GM21619 (cell line): Measurements from ENCODE around the gene STAT1.
"Not testable (repeated sequence)": the region's sequence is repeated elsewhere in the genome, so short reads cannot be mapped to it uniquely, and the experiment has no call there.

Source experiments
- ATAC-seq: cut with Tn5 transposase; IDR thresholded peaks from one replicate; pipeline ENCODE4 v1.9.1; 2021; ENCODE audit not compliant: unreplicated experiment

STAT1 gene

DNA sequence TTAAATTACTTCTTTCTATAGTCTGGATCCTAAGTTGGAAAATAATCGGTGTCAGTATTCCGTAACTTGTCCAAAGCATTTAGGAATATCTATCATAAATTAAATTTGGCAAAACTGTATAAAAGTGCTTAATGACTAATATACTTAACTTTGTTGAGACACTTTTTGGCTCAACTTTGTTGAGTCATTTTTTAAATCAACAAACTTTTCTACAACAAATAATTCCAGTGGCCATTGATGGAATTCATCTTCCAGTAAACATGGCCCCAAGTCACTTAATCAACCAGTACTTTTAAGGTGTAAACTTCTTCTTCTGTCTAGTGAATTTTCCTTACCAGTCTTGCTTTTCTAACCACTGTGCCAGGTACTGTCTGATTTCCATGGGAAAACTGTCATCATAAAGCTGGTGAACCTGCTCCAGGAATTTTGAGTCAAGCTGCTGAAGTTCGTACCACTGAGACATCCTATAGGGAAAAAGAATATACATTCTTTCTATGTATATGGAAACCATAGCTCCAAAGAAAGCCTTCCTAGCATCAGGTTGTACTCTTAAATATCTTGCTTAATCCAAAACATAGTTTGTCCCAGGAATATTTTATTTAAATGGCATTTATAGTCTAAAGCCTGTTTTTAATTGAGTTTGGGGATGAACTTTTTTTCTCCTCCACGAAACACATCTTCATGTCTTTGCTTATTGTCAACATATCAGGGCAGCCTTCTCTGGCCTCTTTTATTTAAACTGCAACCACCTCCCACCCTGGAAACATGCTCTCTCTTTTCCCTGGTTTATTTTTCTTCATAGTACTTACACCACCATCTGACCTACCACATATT lies 4.2 kb downstream of the STAT1 start:
- no peak for ATAC-seq

DNA sequence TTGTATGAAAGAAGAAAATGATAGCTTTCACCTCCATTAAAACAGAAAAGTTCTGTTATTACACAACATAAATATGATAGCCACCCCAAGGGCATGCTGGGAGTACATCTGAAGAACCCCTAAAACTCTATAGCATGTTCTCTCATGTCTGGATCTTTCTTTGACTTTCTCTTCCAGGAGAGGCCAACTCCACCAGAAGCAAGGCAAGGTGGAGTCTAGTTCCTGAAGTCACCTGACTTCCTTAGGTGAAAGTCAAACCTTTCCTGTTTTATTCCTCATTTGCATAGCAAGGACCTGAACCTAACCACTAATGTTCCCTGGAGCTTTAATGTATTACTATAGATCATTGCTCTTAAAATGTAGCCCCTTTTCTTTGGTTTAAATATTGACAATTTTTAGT lies 5.7 kb downstream of the STAT1 start:
- no peak for ATAC-seq

DNA sequence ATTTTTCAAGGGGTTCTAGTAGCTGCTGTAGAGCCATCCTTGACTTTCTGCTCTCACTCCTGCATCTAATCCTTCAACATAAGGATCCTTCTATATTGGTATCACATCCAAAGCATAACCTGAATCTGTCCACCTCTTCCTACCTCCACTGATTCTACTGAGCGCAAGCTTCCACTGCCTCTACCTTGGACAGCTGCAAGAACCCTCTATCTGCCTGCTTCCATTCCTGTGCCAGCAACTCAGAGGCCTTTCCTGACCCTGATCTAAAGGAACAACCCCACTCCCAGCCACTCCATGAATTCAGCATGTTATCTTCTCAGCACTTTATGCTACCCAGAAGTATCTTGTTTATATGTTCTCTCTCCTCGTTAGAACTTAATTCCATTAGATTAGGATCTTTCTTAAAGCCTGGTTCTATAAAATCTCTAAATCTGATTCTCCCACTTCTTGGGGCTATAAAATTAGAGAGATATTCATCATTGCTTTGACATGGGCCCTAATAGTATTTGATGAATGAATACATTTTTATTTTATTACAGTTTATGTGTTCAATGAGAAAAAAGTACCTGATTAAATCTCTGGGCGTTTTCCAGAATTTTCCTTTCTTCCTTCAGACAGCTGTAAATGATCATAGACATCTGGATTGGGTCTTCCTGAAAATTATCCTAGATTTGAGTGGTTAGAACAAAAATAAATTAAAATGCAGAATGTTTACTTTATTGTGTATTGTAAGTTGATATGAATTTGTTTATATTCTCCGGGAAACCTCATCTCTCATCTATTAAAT lies 6.8 kb downstream of the STAT1 start:
- ATAC-seq, result no peak

DNA sequence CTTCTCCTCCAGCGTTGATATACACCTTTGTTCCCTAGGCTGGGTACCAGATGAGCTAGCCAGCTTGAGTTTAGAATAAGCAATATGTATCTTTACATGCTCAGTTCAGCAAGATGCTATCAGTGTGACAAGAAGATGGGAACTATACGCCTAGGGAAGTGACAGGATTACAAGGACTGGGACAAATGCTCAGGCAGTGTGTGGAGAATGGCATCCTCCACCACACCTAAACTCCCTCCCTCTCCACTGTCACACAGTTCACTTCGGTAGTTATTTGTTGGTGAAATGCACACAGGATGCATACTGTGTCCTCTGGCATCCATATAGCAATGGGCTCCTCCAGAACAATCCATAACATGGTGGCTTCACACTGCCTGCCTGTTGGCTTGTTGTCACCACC lies 7.7 kb downstream of the STAT1 start:
- no peak for ATAC-seq

DNA sequence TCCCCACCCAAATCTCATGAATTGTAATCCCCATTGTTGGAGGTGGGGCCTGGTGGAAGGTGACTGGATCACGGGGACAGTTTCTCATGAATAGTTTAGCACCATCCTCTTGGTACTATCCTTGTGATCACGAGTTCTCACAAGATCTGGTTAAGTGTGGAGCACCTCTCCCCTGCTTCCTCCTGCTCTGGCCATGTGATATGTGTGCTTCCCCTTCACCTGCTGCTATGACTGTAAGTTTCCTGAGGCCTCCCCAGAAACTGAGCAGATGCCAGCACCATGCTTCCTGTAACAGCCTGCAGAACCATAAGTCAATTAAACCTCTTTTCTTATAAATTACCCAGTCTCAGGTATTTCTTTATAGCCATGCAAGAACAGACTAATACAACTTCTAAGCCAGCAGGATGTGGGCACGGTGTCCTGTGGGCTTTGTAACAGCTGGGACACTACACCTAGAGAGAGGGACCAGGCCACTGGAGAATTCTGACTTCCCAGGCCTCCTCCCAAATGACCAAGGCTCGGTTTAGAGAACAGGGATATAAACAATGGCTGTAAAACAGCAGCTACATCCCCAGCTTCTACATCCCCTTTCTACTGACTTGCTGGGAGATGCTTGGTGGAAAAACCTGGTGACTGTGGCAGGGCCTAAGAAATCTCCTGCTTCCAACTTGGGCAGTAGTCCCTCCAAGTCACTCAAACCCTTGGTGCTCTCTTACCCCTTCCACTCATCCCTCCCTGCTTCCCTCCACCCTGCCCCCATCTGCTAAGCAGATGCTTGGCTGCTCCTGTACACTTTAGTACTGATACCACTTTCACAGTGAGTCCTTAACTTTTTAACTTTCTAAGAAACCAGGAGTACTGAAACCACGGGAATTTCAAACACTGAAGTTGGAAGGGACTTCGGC lies 10.3 kb downstream of the STAT1 start:
- ATAC-seq, result no peak

DNA sequence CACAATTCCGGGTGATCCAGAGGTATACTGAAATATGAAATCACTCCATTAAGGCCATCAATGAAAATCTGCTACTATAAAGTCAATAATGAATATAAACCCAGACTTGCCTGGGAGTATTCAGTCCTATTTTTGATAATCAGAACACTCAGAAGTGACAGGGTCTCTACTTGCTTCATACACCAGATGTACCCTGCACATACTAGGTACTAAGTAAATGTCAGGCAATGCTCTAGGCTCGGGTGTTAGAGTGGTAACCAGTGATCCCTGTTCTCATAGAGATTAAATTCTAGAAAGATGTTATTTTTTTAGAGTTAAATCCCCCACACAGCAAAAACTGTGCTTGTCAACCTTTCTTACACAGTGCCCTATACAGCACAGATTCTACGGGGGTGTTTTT lies 12.3 kb downstream of the STAT1 start:
- no peak for ATAC-seq

DNA sequence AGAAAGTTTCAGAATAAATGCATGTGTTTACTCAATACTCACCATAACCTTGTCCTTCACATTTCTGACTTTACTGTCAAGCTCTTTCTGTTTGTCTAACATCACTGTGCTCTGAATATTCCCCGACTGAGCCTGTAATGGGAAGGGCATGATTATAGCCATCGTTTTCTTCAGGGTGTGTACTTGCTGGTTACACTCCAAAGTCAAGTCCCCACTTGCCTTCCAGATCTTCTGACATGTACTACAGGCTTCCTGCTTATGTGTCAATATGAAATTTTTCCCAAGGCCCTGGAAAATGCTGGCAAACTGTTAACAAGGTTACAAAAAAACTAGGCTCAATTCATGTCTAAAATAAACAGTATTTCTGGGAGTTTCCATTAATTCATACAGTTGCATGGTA lies 12.9 kb downstream of the STAT1 start:
- ATAC-seq, result no peak

DNA sequence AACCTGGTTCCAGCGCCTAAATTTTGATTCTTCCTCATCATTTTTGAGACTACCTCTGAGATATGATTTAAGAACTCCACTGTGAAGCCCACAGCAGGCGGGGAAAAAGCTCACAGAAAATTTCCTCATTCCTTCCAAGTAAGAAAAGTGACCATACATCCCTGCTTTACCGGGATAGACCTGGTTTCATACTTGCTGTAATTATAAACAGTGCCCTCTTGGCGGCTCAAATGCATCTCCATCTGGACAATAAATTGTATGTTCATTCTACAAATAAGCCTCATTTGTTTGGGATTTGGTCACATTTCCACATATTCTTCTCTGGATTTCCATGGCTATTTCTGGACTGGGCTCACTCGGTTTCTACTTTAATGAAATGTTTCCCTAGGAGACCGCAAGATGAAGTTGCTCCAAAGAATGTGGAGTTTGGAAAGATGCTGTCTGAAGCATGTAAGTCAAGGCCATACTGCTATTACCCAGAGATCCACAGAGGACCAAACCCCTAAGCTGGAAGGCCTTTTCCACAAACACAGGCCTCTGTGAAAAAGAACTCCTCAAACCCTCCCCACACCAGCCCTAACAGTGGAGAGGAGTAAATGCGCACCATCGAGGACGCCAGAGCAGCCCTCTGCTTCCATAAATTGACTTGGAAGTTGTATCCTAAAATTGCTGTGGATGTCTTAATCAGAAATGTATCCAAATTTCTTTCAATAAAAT lies 13.9 kb downstream of the STAT1 start:
- ATAC-seq, result no peak

DNA sequence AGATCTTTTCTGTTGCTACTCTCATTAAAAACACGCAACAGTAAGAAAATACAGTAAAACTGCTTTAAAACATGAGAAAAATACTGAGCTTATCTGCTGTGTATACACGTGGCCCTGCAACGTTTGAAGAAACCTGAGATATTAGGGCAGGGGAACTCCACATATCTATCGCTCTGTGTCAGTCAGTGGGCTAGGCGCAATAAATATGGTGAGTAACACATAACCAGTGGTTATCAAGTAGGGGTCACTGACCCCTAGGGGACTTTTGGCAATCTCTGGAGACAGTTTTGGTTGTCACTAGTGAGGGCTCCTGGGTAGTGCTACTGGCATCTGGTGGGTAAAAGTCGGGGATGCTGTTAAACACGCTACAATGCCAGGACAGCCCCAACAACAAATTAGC lies 14.9 kb downstream of the STAT1 start:
- no peak for ATAC-seq

DNA sequence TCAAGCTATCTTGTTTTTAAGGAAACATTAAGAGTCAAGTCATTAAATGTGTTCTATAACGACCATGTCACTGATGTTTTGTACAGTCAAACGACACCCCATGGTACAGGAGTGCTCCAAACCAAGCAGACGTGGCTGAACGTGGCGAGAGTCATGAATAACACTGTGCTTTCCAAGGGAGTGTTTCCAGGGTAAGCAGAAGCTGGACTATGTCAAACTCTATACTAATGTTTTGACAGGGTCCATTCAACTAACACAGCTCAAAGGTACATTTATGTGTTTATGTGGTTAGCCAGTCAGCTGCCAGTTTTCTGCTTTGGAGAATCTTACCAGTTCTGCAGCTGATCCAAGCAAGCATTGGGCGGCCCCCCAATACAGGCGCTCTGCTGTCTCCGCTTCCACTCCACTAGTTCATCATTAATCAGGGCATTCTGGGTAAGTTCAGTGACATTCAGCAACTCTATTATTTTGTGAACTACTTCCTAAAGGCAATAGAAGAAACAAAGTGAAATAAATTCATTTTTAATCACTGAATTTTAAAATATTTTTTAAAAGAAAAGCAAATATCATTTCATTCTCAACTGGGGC lies 16.4 kb downstream of the STAT1 start:
- ATAC-seq, result no peak

DNA sequence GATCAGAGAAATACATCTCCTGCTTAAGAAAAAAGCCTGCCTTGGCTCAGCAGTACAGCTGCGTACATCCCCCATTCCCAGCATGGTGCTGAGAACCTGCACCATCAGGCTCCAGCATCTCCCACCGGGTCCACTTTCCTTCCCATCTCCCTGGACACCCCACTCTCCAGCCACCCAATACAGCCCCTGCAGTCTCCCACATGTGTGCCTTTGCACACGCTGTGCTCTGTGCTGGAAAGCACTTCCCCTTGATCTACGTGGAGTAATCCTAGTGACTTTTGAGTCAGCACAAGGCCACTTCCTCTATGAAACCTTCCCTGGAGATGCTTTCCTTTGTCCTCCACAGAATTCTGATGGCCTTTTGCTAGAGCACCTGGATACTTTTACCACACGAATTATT lies 17.0 kb downstream of the STAT1 start:
- ATAC-seq, result no peak

DNA sequence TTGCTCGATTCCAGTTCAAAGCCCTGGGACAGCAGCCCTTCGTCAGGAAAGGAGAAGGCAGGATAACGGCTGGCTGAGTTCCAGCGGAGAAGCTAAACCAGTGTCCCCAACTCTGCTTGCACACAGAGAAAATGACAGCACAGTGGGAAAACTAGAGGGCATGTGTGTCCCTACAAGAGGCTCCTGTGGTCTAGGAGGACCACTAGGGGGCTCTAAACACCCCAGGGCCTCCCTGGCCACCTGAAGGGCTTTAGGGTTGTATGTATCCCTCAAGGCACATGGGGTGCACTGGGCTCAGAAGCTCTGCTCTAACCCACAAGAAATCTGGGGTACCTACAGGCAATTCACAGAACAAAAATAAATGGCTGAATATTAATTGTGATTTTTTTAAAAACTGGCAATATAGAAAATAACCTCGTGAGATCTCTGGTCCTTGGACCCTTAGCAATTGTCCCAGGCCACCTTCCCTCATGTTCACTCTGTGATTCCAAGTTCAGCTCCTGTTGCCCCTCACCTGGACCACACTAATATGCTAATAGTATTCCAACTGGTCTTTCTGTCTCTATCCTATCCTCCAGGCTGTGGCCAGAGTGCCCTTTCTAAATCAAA lies 17.5 kb downstream of the STAT1 start:
- no peak for ATAC-seq

DNA sequence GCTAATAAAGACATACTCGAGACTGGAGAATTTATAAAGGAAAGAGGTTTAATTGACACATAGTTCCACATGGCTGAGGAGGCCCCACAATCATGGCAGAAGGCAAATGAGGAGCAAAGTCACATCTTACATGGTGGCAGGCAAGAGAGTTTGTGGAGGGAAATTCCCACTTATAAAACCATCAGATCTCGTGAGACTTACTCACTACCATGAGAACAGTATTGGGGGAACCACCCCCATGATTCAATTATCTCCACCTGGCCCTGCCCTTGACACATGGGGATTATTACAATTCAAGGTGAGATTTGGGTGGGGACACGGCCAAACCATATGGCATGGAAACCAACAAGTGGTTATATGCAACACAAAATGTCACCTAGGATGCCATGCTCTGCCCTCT lies 18.7 kb downstream of the STAT1 start:
- not testable (repeated sequence) for ATAC-seq

DNA sequence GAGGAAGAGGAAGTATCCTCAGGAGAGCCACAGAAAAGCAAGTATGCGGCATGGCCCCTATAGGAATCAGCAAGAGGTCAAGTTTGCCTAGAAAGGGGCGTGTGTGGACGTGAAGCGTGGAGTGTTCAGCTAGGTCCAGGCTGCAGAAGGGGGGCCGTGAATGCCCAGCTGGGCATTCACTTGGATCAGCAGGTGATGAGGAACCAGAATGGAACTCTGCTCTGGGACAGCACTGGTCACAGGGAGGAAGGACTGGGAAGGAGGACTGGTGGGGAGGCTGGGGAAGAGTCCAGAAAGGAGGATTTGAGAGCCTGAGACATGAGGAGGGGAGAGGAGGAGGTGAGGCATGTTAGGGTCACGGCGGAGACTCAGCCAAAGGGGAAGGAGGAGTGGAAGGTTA lies 19.8 kb downstream of the STAT1 start:
- no peak for ATAC-seq

DNA sequence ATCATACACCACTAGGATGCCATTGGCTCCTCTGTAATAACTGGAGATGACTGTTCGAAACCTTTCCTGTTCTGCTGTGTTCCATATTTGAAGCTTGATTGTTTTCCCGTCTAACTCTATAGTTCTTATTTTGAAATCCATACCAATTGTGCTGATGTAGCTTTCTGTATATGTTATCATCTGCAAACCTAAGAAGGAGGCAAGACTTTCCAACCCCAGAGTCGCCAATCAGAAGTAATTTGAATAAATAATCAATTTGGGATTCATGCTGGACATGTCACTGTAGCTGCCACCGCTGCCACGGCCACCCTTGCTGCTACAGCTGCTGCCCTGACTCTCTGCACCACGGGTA lies 20.7 kb downstream of the STAT1 start:
- no peak for ATAC-seq

DNA sequence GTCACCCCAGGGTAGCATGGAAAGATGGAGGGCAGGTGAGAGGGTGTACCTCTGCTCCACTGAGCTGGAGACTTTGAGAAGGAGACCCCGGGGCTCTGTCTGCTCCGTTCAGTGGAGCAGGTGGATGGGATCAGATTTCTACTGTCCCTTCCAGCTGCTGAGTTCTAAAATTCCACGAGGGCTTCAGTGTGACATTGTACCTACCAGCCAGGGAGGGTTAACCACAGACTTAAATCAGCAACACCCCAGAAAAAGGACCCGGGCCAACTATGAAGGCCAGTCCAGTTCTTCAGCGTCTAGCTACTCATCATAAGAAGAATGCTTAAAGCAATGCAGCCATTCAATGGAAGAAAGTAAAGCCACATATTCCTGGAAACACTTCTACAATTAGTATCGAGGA lies 23.8 kb downstream of the STAT1 start:
- ATAC-seq, result no peak

DNA sequence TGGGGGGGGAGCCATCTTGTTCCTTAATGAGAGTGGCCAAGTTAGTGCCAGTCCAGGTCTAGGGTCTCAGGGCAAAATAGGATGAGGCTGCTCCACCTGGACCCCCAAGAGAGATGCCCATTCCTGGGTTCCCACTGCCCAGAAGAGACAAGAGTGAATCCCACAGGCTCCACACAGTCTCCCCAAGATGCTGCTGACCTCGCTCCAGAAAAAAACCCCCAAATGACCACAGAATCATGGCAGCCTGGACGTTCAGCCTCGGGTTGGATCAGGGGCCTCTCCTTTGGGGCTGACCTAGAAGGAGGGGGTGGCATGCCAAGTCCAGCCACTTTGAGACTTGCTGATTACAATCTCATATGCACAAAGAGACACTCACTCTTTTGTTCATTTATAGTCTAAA lies 25.1 kb downstream of the STAT1 start:
- ATAC-seq, result no peak

DNA sequence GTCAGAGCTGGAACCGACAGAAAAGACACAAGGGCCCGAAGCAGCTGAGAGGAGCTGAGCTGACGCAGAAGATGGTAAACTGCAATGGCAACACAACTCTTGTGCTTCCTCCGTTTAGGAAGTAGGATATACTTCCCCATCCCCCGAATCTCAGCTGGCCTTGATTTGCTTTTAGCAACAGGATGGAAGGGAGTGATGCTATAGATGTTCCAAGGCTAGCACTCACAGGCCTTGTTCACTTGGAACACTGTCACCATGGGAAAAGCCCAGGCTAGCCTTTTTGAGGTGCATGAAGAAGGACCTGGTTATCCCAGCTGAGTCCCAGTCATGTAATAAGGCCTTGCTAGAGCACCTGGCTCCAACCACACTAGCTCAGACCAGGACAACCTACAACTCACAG lies 26.0 kb downstream of the STAT1 start:
- ATAC-seq, result no peak

DNA sequence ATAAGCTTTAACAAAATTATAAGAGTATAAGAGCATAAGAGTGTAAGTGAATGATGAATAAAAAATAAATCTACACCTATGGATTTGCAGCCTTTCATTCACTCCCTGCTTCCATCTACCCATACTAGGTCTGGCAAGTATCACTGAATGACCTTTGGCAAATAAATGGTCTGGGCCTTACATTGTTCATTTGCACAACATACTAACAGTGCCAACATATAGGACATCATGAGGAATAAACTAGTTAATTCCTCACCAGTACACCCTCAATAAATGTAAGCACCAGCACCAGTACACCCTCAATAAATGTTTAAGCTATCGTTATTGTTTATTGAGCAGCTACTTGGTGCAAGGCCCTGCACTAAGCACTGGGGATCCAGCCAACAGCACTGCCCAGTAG lies 26.9 kb downstream of the STAT1 start:
- ATAC-seq, result no peak
